OCI-LY3 (cell line): ENCODE measurements around the gene EHBP1.

Experiments used
- CTCF ChIP-seq: fragments of 200-600, 300-600 bp; sonication (generic); IDR thresholded peaks from 2 replicates; pipeline ENCODE4 v1.5.1; 2014; ENCODE audit warnings: antibody characterized with exemption, low read length, low read depth
- EZH2phosphoT487 ChIP-seq: fragments of 200-600 bp; shearing (Covaris generic); IDR thresholded peaks from 2 replicates; pipeline ENCODE4 v1.6.1; 2018; ENCODE audit warnings: antibody characterized with exemption, mixed run types, low read depth

GRCh38 chr2:62920070-62920469 lies 214.6 kb downstream of the EHBP1 start:
- TF ChIP-seq EZH2phosphoT487 (no peak), CTCF (no peak)
